Activated T-cell treated with anti-CD3 and anti-CD28 coated beads for 4 hours (primary cell): ENCODE measurements around the gene CCL14.
"Not testable (repeated sequence)": the region's sequence is repeated elsewhere in the genome, so short reads cannot be mapped to it uniquely, and the experiment has no call there.

Experiments
- DNase-seq: peaks from one replicate; pipeline ENCODE4 v3.0.0-alpha.2; 2020

CCL14 gene

GRCh38 chr17:35986643-35987042 lies at the start of gene CCL14:
CCL14 (minus strand) TSS chr17:35986729; CDS start chr17:35986649, 80 bp downstream.
- DNase-seq: no peak

DNA sequence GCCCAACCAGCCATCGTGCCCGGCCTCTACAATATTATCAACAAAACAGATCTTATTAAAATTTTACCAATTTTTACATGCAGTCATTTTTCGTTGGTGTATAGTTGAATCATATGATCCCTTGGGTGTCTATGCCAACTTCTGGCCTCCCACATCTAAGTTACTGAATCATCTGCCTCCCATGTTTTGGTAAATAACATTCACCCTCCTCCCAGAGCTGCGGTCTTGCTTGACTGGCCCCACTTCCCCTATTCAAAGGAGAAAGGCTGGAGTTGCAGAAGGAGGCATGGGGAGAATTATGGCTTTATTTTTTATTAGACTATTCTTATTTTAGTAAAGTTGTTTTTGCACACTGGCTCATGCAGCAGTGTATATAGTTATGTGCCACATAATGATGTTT lies 49.7 kb upstream of the CCL14 start:
- no peak for DNase-seq

- no peak for DNase-seq
Observed at GRCh38 chr17:36034127-36034526, 47.6 kb upstream of the CCL14 start.

- DNase-seq: no peak
Observed at GRCh38 chr17:36030956-36031355, 44.4 kb upstream of the CCL14 start.

DNA sequence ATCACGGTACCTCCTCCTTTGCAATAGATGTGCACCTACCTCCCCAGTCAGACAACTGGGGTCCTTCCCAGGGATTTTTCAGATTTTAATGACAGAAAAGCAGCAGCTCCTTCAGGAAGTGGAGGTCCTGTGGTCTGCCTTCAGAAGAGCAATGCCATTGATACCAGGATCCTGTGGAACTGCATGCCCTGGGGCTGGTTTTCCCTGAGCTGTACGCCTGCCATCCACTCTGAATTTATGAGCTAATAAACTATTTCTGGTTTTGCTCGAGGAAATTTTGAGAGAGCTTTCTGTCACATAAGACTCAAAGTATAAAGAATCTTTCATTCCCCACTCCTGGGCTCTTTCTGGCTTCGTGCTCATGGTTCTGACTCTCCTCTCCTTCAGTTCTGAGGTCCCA lies 41.2 kb upstream of the CCL14 start:
- DNase-seq: no peak

DNA sequence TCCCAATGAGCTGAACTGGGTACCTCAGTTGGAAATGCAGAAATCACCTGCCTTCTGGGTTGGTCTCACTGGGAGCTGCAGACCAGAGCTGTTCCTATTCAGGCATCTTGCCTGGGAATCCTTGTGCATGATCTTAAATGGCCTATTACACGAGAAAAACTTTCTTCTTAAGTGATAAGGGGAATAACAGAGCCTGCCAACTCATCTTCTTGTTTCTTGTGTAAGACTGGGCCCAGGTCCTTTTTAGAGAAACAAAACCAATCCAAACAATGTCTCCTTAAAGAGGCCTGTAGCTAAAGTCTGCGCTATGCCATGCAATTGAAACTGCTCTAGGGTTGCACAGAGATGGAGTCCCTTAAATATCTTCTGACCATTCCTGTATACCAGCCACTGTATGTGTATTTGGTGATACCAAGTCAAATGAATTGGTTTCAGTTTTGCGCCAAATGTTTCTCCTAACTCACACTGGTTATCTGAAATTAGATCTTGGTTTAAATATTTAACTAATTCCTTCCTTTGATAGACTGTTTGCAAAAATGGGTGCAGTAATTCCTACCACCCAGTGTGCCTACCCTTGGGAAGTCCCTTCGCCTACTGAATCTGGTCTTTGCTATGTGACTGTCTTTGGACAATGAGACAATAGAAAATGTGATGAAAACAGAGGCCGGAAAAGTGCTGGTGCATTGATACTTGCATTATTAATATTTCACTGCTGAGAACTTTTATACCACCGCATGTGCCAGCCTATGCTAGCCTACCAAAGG lies 37.8 kb upstream of the CCL14 start:
- DNase-seq: no peak

DNA sequence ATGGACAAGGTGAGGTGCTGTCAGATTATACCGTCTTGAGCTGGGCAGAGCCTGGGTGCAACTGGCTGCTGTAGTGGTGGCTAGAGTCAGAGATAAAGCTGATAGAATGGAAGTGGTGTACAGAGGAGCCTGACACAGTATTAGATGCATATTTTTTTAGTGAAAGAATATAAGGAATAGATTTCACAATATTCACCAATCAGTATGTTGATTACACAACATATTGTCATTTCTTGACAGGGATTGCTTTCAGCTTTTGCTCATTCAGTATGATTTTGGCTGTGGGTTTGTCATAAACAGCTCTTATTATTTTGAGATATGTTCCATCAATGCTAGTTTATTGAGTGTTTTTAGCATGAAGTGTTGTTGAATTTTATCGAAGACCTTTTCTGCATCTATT lies 32.9 kb upstream of the CCL14 start:
- DNase-seq: no peak

GRCh38 chr17:36017799-36018198 lies 31.3 kb upstream of the CCL14 start, which contains the start of gene CCL23:
CCL23 (minus strand) TSS chr17:36017972; CDS start chr17:36017897, 75 bp downstream.
- no peak for DNase-seq

DNA sequence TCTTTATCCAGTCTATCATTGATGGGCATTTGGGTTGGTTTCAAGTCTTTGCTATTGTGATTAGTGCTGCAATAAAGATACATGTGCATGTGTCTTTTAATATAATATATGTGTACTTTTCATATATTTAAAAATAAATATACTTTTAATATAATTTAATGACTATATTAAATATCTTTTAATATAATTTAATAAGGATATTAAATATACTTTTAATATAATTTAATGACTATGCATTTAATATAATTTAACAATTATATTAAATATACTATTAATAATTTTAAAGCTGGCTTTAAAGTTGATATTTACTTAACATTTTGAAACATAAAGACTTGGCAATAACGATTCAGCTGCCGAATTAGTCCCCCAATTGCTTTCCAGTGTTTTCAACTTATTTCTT lies 30.0 kb upstream of the CCL14 start:
- DNase-seq: no peak

- not testable (repeated sequence) for DNase-seq
Observed at GRCh38 chr17:36015895-36016294, 29.4 kb upstream of the CCL14 start.

DNA sequence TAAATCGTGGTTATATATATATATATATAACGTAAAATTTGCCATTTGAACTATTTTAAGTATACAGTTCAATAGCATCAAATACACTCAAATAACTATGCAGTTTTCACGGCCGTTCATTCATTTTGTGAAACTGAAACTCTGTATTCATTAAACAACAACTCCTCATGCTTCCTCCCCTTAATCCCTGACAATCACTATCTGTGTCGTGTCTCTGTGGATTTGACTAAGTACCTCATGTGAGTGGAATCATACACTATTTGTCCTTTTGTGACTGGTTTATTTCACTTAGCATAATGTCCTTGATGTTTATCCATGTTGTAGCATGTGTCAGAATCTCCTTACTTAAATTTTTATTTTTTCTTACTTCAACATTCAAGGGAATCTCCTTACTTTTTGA lies 28.4 kb upstream of the CCL14 start:
- DNase-seq: no peak

- DNase-seq: no peak
Observed at GRCh38 chr17:36011201-36011600, 24.7 kb upstream of the CCL14 start.

- DNase-seq: no peak
Observed at GRCh38 chr17:36008998-36009665, 22.6 kb upstream of the CCL14 start.

- no peak for DNase-seq
Observed at GRCh38 chr17:36004594-36005108, 18.1 kb upstream of the CCL14 start.

- no peak for DNase-seq
Observed at GRCh38 chr17:36002631-36003030, 16.1 kb upstream of the CCL14 start.

DNA sequence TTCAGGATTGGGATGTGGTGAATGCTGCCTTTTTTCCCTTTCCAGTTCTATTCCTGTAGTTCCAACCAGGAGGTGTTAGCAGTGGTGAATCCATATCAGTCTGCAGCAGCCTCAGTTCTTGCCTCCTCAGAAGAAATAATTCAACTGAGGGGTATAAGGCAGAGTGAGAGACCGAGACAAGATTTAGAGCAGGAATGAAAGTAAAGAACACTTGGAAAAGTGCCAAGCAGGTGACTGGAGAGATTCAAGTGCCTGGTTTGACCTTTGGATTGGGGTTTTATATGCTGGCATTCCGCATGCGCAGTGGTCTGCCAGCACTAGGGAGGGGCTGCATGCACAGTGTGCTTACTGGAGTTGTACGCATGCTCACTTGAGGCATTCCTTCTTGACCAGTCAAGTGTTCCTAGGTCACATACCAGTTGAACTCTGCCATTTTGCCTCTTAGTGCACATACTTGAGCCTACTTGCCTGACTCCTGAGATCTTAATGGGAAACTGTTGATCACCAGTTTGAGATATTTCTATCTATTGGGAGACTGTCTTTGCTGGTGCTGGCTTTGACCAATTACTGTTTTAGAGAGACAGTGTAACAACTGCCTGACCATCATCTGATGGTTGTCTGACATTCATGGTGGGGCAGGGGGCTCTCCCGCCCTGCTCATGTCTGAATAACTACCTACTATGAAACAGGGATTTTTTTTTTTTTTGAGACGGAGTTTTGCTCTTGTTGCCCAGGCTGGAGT lies 15.5 kb upstream of the CCL14 start:
- DNase-seq: no peak

GRCh38 chr17:36001110-36001771 lies 14.7 kb upstream of the CCL14 start, which contains the start of gene CCL15:
CCL15 (minus strand) TSS chr17:36001553; CDS start chr17:36001492, 61 bp downstream.
- DNase-seq: no peak

DNA sequence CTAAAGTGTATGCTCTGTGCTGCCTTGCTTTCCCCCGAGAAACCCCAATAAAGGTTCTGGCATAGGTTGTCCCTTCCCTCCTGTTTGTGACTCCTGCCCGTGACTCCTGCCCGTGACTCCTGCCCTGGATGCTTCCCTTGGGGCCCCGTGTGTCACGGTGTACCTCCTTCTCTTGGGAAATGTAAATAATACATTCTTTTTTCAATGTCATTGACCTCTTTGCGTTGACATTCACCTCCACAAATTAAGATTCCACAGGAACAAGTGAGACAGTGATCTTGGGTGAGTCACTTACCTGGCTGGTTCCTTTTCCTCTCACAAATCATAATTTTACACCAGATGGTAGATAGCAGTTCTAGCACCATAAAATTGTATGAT lies 14.2 kb upstream of the CCL14 start:
- no peak for DNase-seq

GRCh38 chr17:35998756-35999155 lies 12.2 kb upstream of the CCL14 start:
- DNase-seq: no peak

DNA sequence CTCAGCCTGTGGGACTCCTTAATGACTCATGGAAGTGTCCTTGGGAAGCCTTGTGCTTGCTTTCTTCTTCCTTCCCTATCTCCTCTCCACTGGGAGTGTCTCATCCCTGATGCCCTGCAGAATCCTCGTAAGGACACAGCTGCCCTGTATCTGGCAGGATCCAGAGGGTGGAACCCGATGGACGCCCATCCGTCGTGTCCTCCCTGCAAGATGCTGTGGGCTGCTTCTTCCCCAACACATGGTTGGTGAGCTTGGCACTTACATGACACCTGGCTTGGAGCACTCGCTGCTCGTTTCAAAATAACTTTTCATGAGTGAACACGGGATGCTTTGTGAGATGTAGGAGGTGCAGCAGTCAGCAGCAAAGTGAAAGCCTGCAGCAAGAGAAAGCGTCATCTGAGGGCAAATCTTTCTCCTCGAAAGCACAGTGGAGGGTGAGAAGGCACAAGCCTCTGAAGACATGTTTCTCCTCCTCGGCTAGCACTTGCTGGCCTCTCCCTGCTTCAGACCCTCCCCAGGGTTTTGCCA lies 11.6 kb upstream of the CCL14 start:
- DNase-seq: no peak

- not testable (repeated sequence) for DNase-seq
Observed at GRCh38 chr17:35995346-35995745, 8.8 kb upstream of the CCL14 start.

GRCh38 chr17:35991075-35991474 lies 4.5 kb upstream of the CCL14 start:
- no peak for DNase-seq

- no peak for DNase-seq
Observed at GRCh38 chr17:35988164-35988563, 1.6 kb upstream of the CCL14 start.
